Measurements from ENCODE around the gene ZBTB7C.

Gene ZBTB7C

GRCh38 chr18:48040457-48041110 is 368.6 kb downstream of the ZBTB7C start:
- Histone ChIP-seq H3K4me1 (peaks cover 4% of the 10 kb centered on the region), H3K9me3 (no peaks in the 10 kb centered on the region), H3K27me3 (no peaks in the 10 kb centered on the region), H3K36me3 (no peaks in the 10 kb centered on the region), H3K4me3 (ENCODE audit: low read depth, low read length) (no peak overlapping the region)
- no peak for DNase-seq
- TF ChIP-seq CTCF (IDR thresholded peaks at IDR 0.05; ENCODE audit: low read depth, low read length): no peak

DNA sequence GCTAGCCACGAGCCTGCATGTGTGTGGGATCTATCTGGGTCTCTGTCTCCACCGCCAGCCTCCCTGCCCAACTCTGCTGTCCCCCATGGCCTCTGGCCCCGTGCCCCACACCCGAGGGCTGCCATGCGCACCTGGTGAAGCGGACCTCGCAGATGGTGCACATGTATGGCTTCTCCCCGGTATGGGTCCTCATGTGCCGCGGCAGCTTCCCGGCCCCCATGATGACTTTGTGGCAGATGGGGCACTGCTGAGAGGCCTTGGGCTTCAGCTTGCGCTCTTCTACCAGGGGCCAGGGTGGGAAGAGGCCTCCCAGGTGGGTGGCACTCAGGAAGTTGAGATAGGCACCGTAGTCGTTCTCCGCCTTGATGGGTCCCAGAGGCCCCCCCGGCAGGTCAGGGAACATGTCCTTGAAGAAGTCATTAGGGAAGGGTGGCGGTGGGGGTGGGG is 369.4 kb downstream of the ZBTB7C start:
- Histone ChIP-seq H3K4me1 (peaks cover 10% of the 10 kb centered on the region), H3K4me3 (ENCODE audit: low read depth, low read length) (no peak overlapping the region), H3K9me3 (no peaks in the 10 kb centered on the region), H3K36me3 (no peaks in the 10 kb centered on the region), H3K27me3 (no peaks in the 10 kb centered on the region)
- no peak for DNase-seq
- TF ChIP-seq CTCF (IDR thresholded peaks at IDR 0.05; ENCODE audit: low read depth, low read length): no peak

- H3K4me1 ChIP-seq: peaks cover 21% of the 10 kb centered on the region
- H3K27me3 ChIP-seq: no peaks in the 10 kb centered on the region
- H3K9me3 ChIP-seq: no peaks in the 10 kb centered on the region
- no peak for TF ChIP-seq CTCF (IDR thresholded peaks at IDR 0.05; ENCODE audit: low read depth, low read length)
- no peak overlapping the region for H3K4me3 ChIP-seq (ENCODE audit: low read depth, low read length)
- no peak for DNase-seq
- H3K36me3 ChIP-seq: no peaks in the 10 kb centered on the region
Observed at GRCh38 chr18:48038636-48039035, 370.5 kb downstream of the ZBTB7C start.

DNA sequence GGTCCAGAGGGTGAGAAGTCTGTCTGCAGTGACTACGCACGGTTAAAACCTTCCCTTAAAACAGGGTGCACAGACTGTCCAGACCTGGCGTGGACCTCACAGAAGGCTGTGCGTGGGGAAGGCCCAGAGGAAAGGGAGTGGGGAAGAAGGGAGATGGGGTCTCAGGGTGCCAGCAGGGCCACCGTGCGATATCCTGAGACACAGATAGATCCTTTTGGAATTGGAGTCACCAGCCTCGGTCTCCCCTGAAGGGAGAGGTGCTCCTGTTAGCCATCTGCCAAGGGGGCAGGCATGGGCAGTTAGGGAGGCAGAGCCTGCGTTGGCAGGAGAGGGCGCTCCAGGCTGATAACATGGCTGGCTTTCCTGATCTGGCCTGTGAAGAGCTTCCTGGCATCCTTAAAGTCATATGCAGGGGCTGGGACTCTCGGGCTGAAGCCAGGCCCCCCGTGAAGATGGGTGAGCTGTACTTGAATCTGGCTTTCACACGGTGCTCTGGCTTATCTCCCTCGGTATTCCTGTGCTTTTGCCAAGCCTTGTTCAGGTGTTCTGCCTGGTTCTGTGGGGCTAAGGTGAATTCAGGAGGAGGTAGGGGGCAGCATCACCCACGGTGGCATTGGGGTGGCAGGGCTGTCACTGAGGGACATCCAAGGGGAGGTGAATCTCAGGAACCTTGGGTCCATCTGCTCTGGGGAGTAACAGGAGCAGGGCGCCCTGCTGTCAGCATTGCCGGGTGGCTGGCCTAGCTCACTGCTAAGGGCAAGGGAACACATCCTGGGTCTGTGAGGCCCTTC is 371.5 kb downstream of the ZBTB7C start:
- H3K27me3 ChIP-seq: no peaks in the 10 kb centered on the region
- no peak for DNase-seq
- H3K4me3 ChIP-seq (ENCODE audit: low read depth, low read length): no peak overlapping the region
- TF ChIP-seq CTCF (IDR thresholded peaks at IDR 0.05; ENCODE audit: low read depth, low read length): no peak; the same call in 1 of the 2 replicates
- H3K9me3 ChIP-seq: no peaks in the 10 kb centered on the region
- H3K36me3 ChIP-seq: no peaks in the 10 kb centered on the region
- H3K4me1 ChIP-seq: peaks cover 25% of the 10 kb centered on the region

GRCh38 chr18:48036641-48037421 is 372.4 kb downstream of the ZBTB7C start:
- Histone ChIP-seq H3K4me3 (ENCODE audit: low read depth, low read length) (no peak overlapping the region), H3K4me1 (peaks cover 25% of the 10 kb centered on the region), H3K27me3 (no peaks in the 10 kb centered on the region), H3K36me3 (no peaks in the 10 kb centered on the region), H3K9me3 (no peaks in the 10 kb centered on the region)
- TF ChIP-seq CTCF (IDR thresholded peaks at IDR 0.05; ENCODE audit: low read depth, low read length): no peak
- DNase-seq: no peak
